ENCODE data around the gene CENPK. TPM values are rescaled to one million over a fixed set of nuclear protein-coding genes. Genes with fewer than 3 reads are reported as not detected.

Gene CENPK
- total and polyA plus RNA-seq, 9 of the 15 experiments (the other 6 are each of a cell fraction or from before 2014, with no cell fraction given), result 30.8 to 134 (median 69.0) TPM

GRCh38 chr5:65588694-65589093 lies 25.7 kb upstream of the CENPK start (continued):
- TF ChIP-seq PBX2 (CRISPR knock-in tag; IDR thresholded peaks at IDR 0.05; ENCODE audit: low read depth) (no peak), PBX2 (tag; conservative IDR thresholded peaks at IDR 0.05; ENCODE audit: low read depth) (no peak)

GRCh38 chr5:65577141-65577540 lies 14.2 kb upstream of the CENPK start:
- in situ Hi-C loops (cut with MboI) (no loop called here), intact Hi-C loops (cut with micrococcal nuclease) (no loop called here)
- Histone ChIP-seq H4K20me1 (replicated peaks; ENCODE audit: control insufficient read depth, insufficient read depth, low read length) (no peaks in the 10 kb centered on the region), H3K4me2 (ENCODE audit: insufficient read depth, low read length) (no peak overlapping the region), H3K79me2 (ENCODE audit: control insufficient read depth, insufficient read depth, low read length) (0 out of 3 replicates have a peak, but pooled peaks cover 2% of the 10 kb centered on the region), H3K9ac (ENCODE audit: insufficient read depth in 1 of 2, low read depth in 2 of 2, low read length in 2 of 2) (no peak overlapping the region), H3K9me3 (replicated peaks; ENCODE audit: control insufficient read depth, insufficient read depth, low read depth, low read length) (no peaks in the 10 kb centered on the region), H3K36me3 (ENCODE audit: control insufficient read depth, insufficient read depth, low read length) (peaks cover 78% of the 10 kb centered on the region; the same call in 2 of the 3 replicates), H3K4me3 (no peak overlapping the region), H3K4me1 (replicated peaks in 1 of 2; ENCODE audit: control insufficient read depth in 2 of 2, insufficient read depth in 2 of 2, low read length in 2 of 2) (no peaks in the 10 kb centered on the region), H3K9me1 (ENCODE audit: control insufficient read depth, insufficient read depth, low read length) (no peaks in the 10 kb centered on the region), H3K27me3 (ENCODE audit: control insufficient read depth in 2 of 2, insufficient read depth in 2 of 2, low read length in 2 of 2) (no peaks in the 10 kb centered on the region), H2AFZ (ENCODE audit: low read depth, low read length) (no peak overlapping the region), H3K27ac (ENCODE audit: extremely low read depth, low read depth, low read length) (no peak overlapping the region)
- CTCF ChIA-PET (ENCODE audit: low intra/inter-chr PET ratio), result no interaction called here
- POLR2A ChIA-PET, result no interaction called here
- BruUV-seq (replicated peaks), result no TSS peak
- ATAC-seq (no peak), DNase-seq (ENCODE audit: extremely low read depth in 1 of 4, low spot score in 3 of 4) (no peak), FAIRE-seq (no peak)
- TF ChIP-seq ZBTB26 (CRISPR knock-in tag; IDR thresholded peaks at IDR 0.05), result no peak
- TF ChIP-seq ZNF609 (CRISPR knock-in tag; IDR thresholded peaks at IDR 0.05; ENCODE audit: borderline replicate concordance), result no peak
- no peak for TF ChIP-seq FUS (optimal IDR thresholded peaks at IDR 0.05; ENCODE audit: low read depth, low read length)
- no peak for TF ChIP-seq ZNF140 (CRISPR knock-in tag; IDR thresholded peaks at IDR 0.05)
- no peak for TF ChIP-seq ZNF445 (CRISPR knock-in tag; IDR thresholded peaks at IDR 0.05; ENCODE audit: low read depth)

Data from K562 (cell line).